Bronchial epithelial cell (primary cell): Measurements from ENCODE around the gene SMARCC2. TPM values are rescaled to one million over a fixed set of nuclear protein-coding genes. Genes with fewer than 3 reads are reported as not detected.

Experiments
- DNase-seq: peaks from one replicate; pipeline ENCODE4 v3.0.0-alpha.2; 2010; ENCODE audit warnings: low read depth
- FAIRE-seq: peaks from 2 replicates; lab custom pipeline; 2011; peaks lifted over from hg19 to GRCh38; lab: Jason Lieb, UNC
- H3K27me3 ChIP-seq: 2 replicates; pipeline ENCODE4 v1.5.1; 2011; ENCODE audit warnings: low read length; ENCODE audit not compliant: control insufficient read depth, insufficient read depth
- H3K36me3 ChIP-seq: 2 replicates; pipeline ENCODE4 v1.5.1; 2011; ENCODE audit warnings: low read length; ENCODE audit not compliant: control insufficient read depth, insufficient read depth
- H3K4me3 ChIP-seq: 2 replicates; pipeline ENCODE4 v1.5.1; 2011; ENCODE audit warnings: mild to moderate bottlenecking, low read depth, low read length, control low read depth
- CTCF ChIP-seq: IDR thresholded peaks from 2 replicates; pipeline ENCODE4 v1.5.1; 2011; ENCODE audit warnings: mild to moderate bottlenecking, moderate library complexity, low read length, control low read depth, inconsistent platforms; ENCODE audit not compliant: insufficient read depth, severe bottlenecking
- total RNA-seq: library from RNA; depleted of rRNA; stranded (reverse); fragments of >200 nt; gene quantifications from 2 replicates; pipeline ENCODE4 v1.2.1, GENCODE V29; 2014

The SMARCC2 gene
- total RNA-seq, 1 donor from 2014 or later = 14.0 TPM

- Histone ChIP-seq H3K27me3 (no peaks in the 10 kb centered on the region), H3K36me3 (no peaks in the 10 kb centered on the region), H3K4me3 (no peak overlapping the region)
- TF ChIP-seq CTCF = no peak
- peak; percentile 50 for DNase-seq
- no peak for FAIRE-seq
These were observed 38.7 kb downstream of the SMARCC2 start for GRCh38 chr12:56150563-56150962.

- DNase-seq = no peak
- no peak for TF ChIP-seq CTCF
- Histone ChIP-seq H3K4me3 (no peak overlapping the region), H3K36me3 (peaks cover 17% of the 10 kb centered on the region), H3K27me3 (no peaks in the 10 kb centered on the region)
- FAIRE-seq = no peak
These were observed 42.5 kb downstream of the SMARCC2 start for GRCh38 chr12:56146492-56147460.

- Histone ChIP-seq H3K4me3 (no peak overlapping the region), H3K36me3 (peaks cover 20% of the 10 kb centered on the region), H3K27me3 (no peaks in the 10 kb centered on the region)
- TF ChIP-seq CTCF = no peak
- DNase-seq (no peak), FAIRE-seq (no peak)
These were observed 44.1 kb downstream of the SMARCC2 start for GRCh38 chr12:56145217-56145616.

- no peak for DNase-seq
- no peak for TF ChIP-seq CTCF
- Histone ChIP-seq H3K27me3 (no peaks in the 10 kb centered on the region), H3K4me3 (no peak overlapping the region), H3K36me3 (peaks cover 21% of the 10 kb centered on the region)
- no peak for FAIRE-seq
These were observed 45.4 kb downstream of the SMARCC2 start for GRCh38 chr12:56143870-56144269.

- peaks cover 25% of the 10 kb centered on the region for H3K36me3 ChIP-seq
- no peak for FAIRE-seq
- no peak overlapping the region for H3K4me3 ChIP-seq
- no peak for DNase-seq
- H3K27me3 ChIP-seq = no peaks in the 10 kb centered on the region
- no peak for TF ChIP-seq CTCF
These were observed 46.1 kb downstream of the SMARCC2 start for GRCh38 chr12:56143217-56143616.
